Stomach smooth muscle (tissue), 2 donors: ENCODE measurements around the gene TRIO.

Experiments used
- H3K27ac ChIP-seq: one replicate; pipeline ENCODE4 v1.7.0; 2013; ENCODE audit warnings: mild to moderate bottlenecking, low read length, inconsistent platforms
- H3K27me3 ChIP-seq, 2 donors: one replicate each; pipeline ENCODE4 v1.7.0; 2013; ENCODE audit warnings: low read length in 2 of 2; ENCODE audit not compliant: insufficient read depth in 2 of 2, control insufficient read depth in 1 of 2
- H3K36me3 ChIP-seq, 2 donors: one replicate each; pipeline ENCODE4 v1.7.0; 2013; ENCODE audit warnings: low read length in 2 of 2; ENCODE audit not compliant: control insufficient read depth in 2 of 2, insufficient read depth in 2 of 2
- H3K4me1 ChIP-seq: one replicate; pipeline ENCODE4 v1.7.0; 2013; ENCODE audit warnings: low read length; ENCODE audit not compliant: control insufficient read depth, insufficient read depth
- H3K4me3 ChIP-seq, 2 donors: one replicate each; pipeline ENCODE4 v1.7.0; 2013; ENCODE audit warnings: low read length in 2 of 2
- H3K9ac ChIP-seq, 2 donors: one replicate each; pipeline ENCODE4 v1.7.0; 2013; ENCODE audit warnings: low read length in 2 of 2, mild to moderate bottlenecking in 1 of 2
- H3K9me3 ChIP-seq, 2 donors: one replicate each; pipeline ENCODE4 v1.7.0; 2013; ENCODE audit warnings: low read length in 2 of 2; ENCODE audit not compliant: control insufficient read depth in 2 of 2
- donor health status: healthy.
- donor health status: Pancreatic carcinoma.

The TRIO gene

GRCh38 chr5:14487897-14488570, 344.9 kb downstream of the TRIO start:
- H3K27me3 ChIP-seq = no peaks in the 10 kb centered on the region
- H3K9me3 ChIP-seq = no peaks in the 10 kb centered on the region
- no peak overlapping the region for H3K4me3 ChIP-seq
- H3K4me1 ChIP-seq = peaks cover 6% of the 10 kb centered on the region
- H3K27ac ChIP-seq = no peak overlapping the region
- H3K9ac ChIP-seq = no peak overlapping the region
- peaks cover 56 to 68% of the 10 kb centered on the region in 2 donors for H3K36me3 ChIP-seq

- no peak overlapping the region for H3K27ac ChIP-seq
- H3K4me3 ChIP-seq = no peak overlapping the region
- H3K4me1 ChIP-seq = peaks cover 6% of the 10 kb centered on the region
- H3K9me3 ChIP-seq = no peaks in the 10 kb centered on the region
- H3K36me3 ChIP-seq = peaks cover 56 to 68% of the 10 kb centered on the region in 2 donors
- no peak overlapping the region for H3K9ac ChIP-seq
- H3K27me3 ChIP-seq = no peaks in the 10 kb centered on the region
Measured at GRCh38 chr5:14488709-14489108, 345.6 kb downstream of the TRIO start.

- H3K4me1 ChIP-seq = peaks cover 6% of the 10 kb centered on the region
- no peak overlapping the region for H3K27ac ChIP-seq
- H3K27me3 ChIP-seq = no peaks in the 10 kb centered on the region
- H3K9ac ChIP-seq = no peak overlapping the region
- H3K36me3 ChIP-seq = peaks cover 55 to 71% of the 10 kb centered on the region in 2 donors
- no peaks in the 10 kb centered on the region for H3K9me3 ChIP-seq
- H3K4me3 ChIP-seq = no peak overlapping the region
Measured at GRCh38 chr5:14489643-14490042, 346.5 kb downstream of the TRIO start.

- H3K9me3 ChIP-seq = no peaks in the 10 kb centered on the region
- H3K36me3 ChIP-seq = peaks cover 53 to 66% of the 10 kb centered on the region in 2 donors
- no peak overlapping the region for H3K9ac ChIP-seq
- H3K4me1 ChIP-seq = peaks cover 6% of the 10 kb centered on the region
- H3K4me3 ChIP-seq = no peak overlapping the region
- H3K27ac ChIP-seq = no peak overlapping the region
- no peaks in the 10 kb centered on the region for H3K27me3 ChIP-seq
Measured at GRCh38 chr5:14490309-14490711, 347.2 kb downstream of the TRIO start.

- no peak overlapping the region for H3K27ac ChIP-seq
- H3K4me3 ChIP-seq = no peak overlapping the region
- peaks cover 6% of the 10 kb centered on the region for H3K4me1 ChIP-seq
- no peak overlapping the region for H3K9ac ChIP-seq
- no peaks in the 10 kb centered on the region for H3K27me3 ChIP-seq
- no peaks in the 10 kb centered on the region for H3K9me3 ChIP-seq
- peaks cover 51 to 62% of the 10 kb centered on the region in 2 donors for H3K36me3 ChIP-seq
Measured at GRCh38 chr5:14491015-14491915, 348.1 kb downstream of the TRIO start.

- peaks cover 6% of the 10 kb centered on the region for H3K4me1 ChIP-seq
- H3K9me3 ChIP-seq = no peaks in the 10 kb centered on the region
- H3K36me3 ChIP-seq = peaks cover 50 to 65% of the 10 kb centered on the region in 2 donors
- H3K27ac ChIP-seq = no peak overlapping the region
- H3K27me3 ChIP-seq = no peaks in the 10 kb centered on the region
- H3K4me3 ChIP-seq = no peak overlapping the region
- H3K9ac ChIP-seq = no peak overlapping the region
Measured at GRCh38 chr5:14492331-14492964, 349.3 kb downstream of the TRIO start.

- Histone ChIP-seq H3K4me1 (peaks cover 4% of the 10 kb centered on the region), H3K9ac (no peak overlapping the region), H3K36me3 (peaks cover 68 to 71% of the 10 kb centered on the region in 2 donors), H3K4me3 (no peak overlapping the region), H3K9me3 (no peaks in the 10 kb centered on the region), H3K27ac (no peak overlapping the region), H3K27me3 (no peaks in the 10 kb centered on the region)
Measured at GRCh38 chr5:14495301-14495700, 352.2 kb downstream of the TRIO start.

GRCh38 chr5:14497311-14497710, 354.2 kb downstream of the TRIO start:
- H3K9ac ChIP-seq = no peak overlapping the region
- no peaks in the 10 kb centered on the region for H3K9me3 ChIP-seq
- H3K27me3 ChIP-seq = no peaks in the 10 kb centered on the region
- peaks cover 58 to 65% of the 10 kb centered on the region in 2 donors for H3K36me3 ChIP-seq
- H3K4me1 ChIP-seq = no peaks in the 10 kb centered on the region
- H3K27ac ChIP-seq = no peak overlapping the region
- H3K4me3 ChIP-seq = no peak overlapping the region

GRCh38 chr5:14501353-14502293, 358.5 kb downstream of the TRIO start:
- H3K4me1 ChIP-seq = no peaks in the 10 kb centered on the region
- H3K27me3 ChIP-seq = no peaks in the 10 kb centered on the region
- no peaks in the 10 kb centered on the region for H3K9me3 ChIP-seq
- no peak overlapping the region for H3K27ac ChIP-seq
- peak overlapping the region in 1 of 2 donors; percentile 13 for H3K9ac ChIP-seq
- no peak overlapping the region for H3K4me3 ChIP-seq
- peaks cover 44 to 71% of the 10 kb centered on the region in 2 donors for H3K36me3 ChIP-seq

GRCh38 chr5:14502294-14502690, 359.1 kb downstream of the TRIO start:
- Histone ChIP-seq H3K9me3 (no peaks in the 10 kb centered on the region), H3K27me3 (no peaks in the 10 kb centered on the region), H3K4me1 (no peaks in the 10 kb centered on the region), H3K9ac (no peak overlapping the region), H3K36me3 (peaks cover 44 to 68% of the 10 kb centered on the region in 2 donors), H3K4me3 (no peak overlapping the region), H3K27ac (no peak overlapping the region)
